Vagina (tissue), 2 donors: ENCODE data around the gene DPH7.

Experiments used
- POLR2A ChIP-seq, 2 donors: fragments of 450-650 bp; IDR thresholded peaks; one replicate each; pipeline ENCODE4 v1.6.1; 2017; ENCODE audit warnings: antibody characterized with exemption in 2 of 2, mild to moderate bottlenecking in 2 of 2, moderate library complexity in 2 of 2
- POLR2AphosphoS5 ChIP-seq, 2 donors: sonication (generic); formaldehyde crosslinking; IDR thresholded peaks; one replicate each; pipeline ENCODE4 v1.9.0; 2017; ENCODE audit warnings: antibody characterized with exemption in 2 of 2, mild to moderate bottlenecking in 2 of 2, low read depth in 1 of 2; ENCODE audit not compliant: insufficient read depth in 1 of 2
- TF ChIP-seq, protein P1 (sequence below), 3 experiments: fragments of 450-650 bp in 2 of 3; fragments of 200-600 bp in 1 of 3; sonication (generic) in 1 of 3; IDR thresholded peaks; one replicate each; pipeline ENCODE4 v1.5.1; 2017 to 2019; ENCODE audit warnings: antibody characterized with exemption in 3 of 3, mild to moderate bottlenecking in 2 of 3, moderate library complexity in 2 of 3

DNA sequence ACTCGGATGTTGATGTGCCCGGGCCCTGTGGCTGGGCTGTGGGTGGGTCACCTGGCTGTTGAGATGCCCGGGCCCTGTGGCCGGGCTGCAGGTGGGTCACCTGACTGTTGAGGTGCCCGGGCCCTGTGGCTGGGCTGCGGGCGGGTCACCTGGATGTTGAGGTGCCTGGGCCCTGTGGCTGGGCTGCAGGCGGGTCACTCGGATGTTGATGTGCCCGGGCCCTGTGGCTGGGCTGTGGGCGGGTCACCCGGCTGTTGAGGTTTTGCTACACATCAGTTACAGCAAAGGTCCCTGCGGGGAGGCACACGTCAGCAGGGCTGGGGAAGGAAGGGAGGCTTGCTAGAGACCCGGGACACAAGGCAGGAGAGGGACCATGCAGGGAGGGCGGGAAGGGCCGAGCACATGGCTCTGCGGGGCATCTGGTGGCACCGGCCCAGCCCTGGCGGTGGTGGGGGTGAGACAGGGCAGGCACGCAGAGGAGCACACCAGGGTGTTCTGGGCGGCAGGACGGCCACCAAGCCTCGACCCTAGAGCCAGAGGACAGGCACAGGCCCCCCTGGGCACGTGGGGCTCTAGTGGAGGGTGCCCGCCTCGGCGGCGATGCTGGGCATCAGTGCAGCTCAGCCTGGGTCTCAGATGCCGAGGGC lies 63.9 kb downstream of the DPH7 start:
- TF ChIP-seq POLR2A (IDR thresholded peaks at IDR 0.05) (no peak), POLR2AphosphoS5 (IDR thresholded peaks at IDR 0.05; ENCODE audit: insufficient read depth in 1 of 2, low read depth in 1 of 2) (no peak)
- TF ChIP-seq, protein P1, sequence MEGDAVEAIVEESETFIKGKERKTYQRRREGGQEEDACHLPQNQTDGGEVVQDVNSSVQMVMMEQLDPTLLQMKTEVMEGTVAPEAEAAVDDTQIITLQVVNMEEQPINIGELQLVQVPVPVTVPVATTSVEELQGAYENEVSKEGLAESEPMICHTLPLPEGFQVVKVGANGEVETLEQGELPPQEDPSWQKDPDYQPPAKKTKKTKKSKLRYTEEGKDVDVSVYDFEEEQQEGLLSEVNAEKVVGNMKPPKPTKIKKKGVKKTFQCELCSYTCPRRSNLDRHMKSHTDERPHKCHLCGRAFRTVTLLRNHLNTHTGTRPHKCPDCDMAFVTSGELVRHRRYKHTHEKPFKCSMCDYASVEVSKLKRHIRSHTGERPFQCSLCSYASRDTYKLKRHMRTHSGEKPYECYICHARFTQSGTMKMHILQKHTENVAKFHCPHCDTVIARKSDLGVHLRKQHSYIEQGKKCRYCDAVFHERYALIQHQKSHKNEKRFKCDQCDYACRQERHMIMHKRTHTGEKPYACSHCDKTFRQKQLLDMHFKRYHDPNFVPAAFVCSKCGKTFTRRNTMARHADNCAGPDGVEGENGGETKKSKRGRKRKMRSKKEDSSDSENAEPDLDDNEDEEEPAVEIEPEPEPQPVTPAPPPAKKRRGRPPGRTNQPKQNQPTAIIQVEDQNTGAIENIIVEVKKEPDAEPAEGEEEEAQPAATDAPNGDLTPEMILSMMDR (IDR thresholded peaks at IDR 0.05): no peak
